Loucy (cell line): ENCODE data around the gene SLC22A1.

Source experiments
- H2AFZ ChIP-seq: fragments of 200-600 bp; sonication (generic); 2 replicates; pipeline ENCODE4 v1.6.0; 2016; ENCODE audit warnings: antibody characterized with exemption, mild to moderate bottlenecking, low read length, moderate library complexity
- H3F3A ChIP-seq: fragments of 200-600 bp; 2 replicates; pipeline ENCODE4 v1.6.0; 2016; ENCODE audit warnings: antibody characterized with exemption, low read depth, mild to moderate bottlenecking
- H3K27me3 ChIP-seq: fragments of 200-600 bp; sonication (generic); 2 replicates; pipeline ENCODE4 v1.6.1; 2014; ENCODE audit warnings: low read length, mild to moderate bottlenecking; ENCODE audit not compliant: insufficient read depth, poor library complexity, severe bottlenecking
- H3K36me3 ChIP-seq: fragments of 200-600 bp; sonication (generic); 2 replicates; pipeline ENCODE4 v1.6.1; 2016; ENCODE audit warnings: low read length; ENCODE audit not compliant: insufficient read depth
- H3K4me1 ChIP-seq: fragments of 200-600 bp; sonication (generic); 2 replicates; pipeline ENCODE4 v1.5.1; 2014; ENCODE audit warnings: low read length, mild to moderate bottlenecking; ENCODE audit not compliant: insufficient read depth, poor library complexity, severe bottlenecking
- H3K4me2 ChIP-seq: fragments of 200-600 bp; sonication (generic); 2 replicates; pipeline ENCODE4 v1.6.0; 2014; ENCODE audit warnings: antibody characterized with exemption, low read length, low read depth, mild to moderate bottlenecking; ENCODE audit not compliant: poor library complexity, severe bottlenecking
- H3K4me3 ChIP-seq: fragments of 200-600 bp; sonication (generic); 2 replicates; pipeline ENCODE4 v1.5.1; 2014; ENCODE audit warnings: low read length, mild to moderate bottlenecking, mixed read lengths; ENCODE audit not compliant: poor library complexity, severe bottlenecking
- H3K79me2 ChIP-seq: fragments of 200-600 bp; sonication (generic); 2 replicates; pipeline ENCODE4 v1.6.1; 2014; ENCODE audit warnings: low read length; ENCODE audit not compliant: insufficient read depth
- H3K9ac ChIP-seq: fragments of 200-600 bp; sonication (generic); 2 replicates; pipeline ENCODE4 v1.6.0; 2014; ENCODE audit warnings: mild to moderate bottlenecking, low read depth, low read length, moderate library complexity; ENCODE audit not compliant: poor library complexity, severe bottlenecking
- H3K9me2 ChIP-seq: fragments of 200-600 bp; sonication (generic); replicated peaks from 2 replicates; pipeline ENCODE4 v1.6.1; 2016; ENCODE audit warnings: low read depth, low read length, mixed read lengths
- H3K9me3 ChIP-seq: fragments of 200-600 bp; sonication (generic); 2 replicates; pipeline ENCODE4 v1.6.1; 2014; ENCODE audit warnings: mild to moderate bottlenecking, antibody characterized with exemption, low read length, low read depth; ENCODE audit not compliant: insufficient read depth
- H4K20me1 ChIP-seq: fragments of 200-600 bp; sonication (generic); 2 replicates; pipeline ENCODE4 v1.6.0; 2014; ENCODE audit warnings: antibody characterized with exemption, low read length, mild to moderate bottlenecking; ENCODE audit not compliant: insufficient read depth, poor library complexity, severe bottlenecking
- EZH2phosphoT487 ChIP-seq: fragments of 200-600 bp; IDR thresholded peaks from 2 replicates; pipeline ENCODE4 v1.6.1; 2018; ENCODE audit warnings: antibody characterized with exemption, mild to moderate bottlenecking, moderate library complexity, borderline replicate concordance
- TF ChIP-seq, protein P1 (sequence below): fragments of 200-600 bp; sonication (generic); conservative IDR thresholded peaks from 2 replicates; pipeline ENCODE4 v1.5.1; 2014; ENCODE audit warnings: mild to moderate bottlenecking, antibody characterized with exemption, low read length

The SLC22A1 gene

DNA sequence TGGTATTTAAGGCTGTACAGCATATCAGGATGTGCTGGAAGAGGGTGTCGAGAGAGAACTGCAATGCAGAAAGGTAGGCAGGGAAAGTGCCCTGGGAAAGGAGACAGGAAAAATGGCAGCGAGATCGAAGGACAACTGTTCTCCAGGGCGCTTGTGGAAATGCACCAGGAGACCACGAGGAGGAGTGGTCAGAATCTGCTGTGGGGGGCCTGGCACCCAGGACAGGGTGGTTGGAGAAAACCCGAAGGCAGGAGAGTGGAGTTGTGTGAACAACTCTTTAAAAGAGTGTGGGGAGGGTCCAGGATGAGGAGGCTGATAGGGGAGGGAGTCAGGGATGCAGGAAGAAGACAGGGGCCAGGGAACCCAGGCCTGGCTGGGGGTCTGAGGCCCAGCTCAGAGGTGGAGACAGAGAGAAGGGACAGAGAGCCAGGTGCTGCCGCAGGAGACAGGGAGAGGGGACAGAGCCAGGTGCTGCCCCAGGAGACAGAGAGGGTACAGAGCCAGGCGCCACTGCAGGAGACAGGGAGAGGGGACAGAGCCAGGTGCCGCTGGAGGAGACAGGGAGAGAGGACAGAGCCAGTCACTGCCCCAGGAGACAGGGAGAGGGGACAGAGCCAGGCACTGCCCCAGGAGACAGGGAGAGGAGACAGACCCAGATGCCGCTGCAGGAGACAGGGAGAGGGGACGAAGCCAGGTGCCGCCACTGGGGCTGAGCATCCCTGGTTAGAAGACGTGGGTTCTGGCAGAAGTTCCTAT lies 9.3 kb downstream of the SLC22A1 start:
- H3K9ac ChIP-seq = no peak overlapping the region
- no peak overlapping the region for H2AFZ ChIP-seq
- H3K4me3 ChIP-seq = no peak overlapping the region
- H3K4me1 ChIP-seq = no peaks in the 10 kb centered on the region
- no peaks in the 10 kb centered on the region for H3K79me2 ChIP-seq
- H3K9me3 ChIP-seq = no peaks in the 10 kb centered on the region; the same call in 1 of the 2 replicates
- no peak overlapping the region for H3K4me2 ChIP-seq
- no peaks in the 10 kb centered on the region for H3K27me3 ChIP-seq
- no peaks in the 10 kb centered on the region for H3K36me3 ChIP-seq
- TF ChIP-seq, protein P1, sequence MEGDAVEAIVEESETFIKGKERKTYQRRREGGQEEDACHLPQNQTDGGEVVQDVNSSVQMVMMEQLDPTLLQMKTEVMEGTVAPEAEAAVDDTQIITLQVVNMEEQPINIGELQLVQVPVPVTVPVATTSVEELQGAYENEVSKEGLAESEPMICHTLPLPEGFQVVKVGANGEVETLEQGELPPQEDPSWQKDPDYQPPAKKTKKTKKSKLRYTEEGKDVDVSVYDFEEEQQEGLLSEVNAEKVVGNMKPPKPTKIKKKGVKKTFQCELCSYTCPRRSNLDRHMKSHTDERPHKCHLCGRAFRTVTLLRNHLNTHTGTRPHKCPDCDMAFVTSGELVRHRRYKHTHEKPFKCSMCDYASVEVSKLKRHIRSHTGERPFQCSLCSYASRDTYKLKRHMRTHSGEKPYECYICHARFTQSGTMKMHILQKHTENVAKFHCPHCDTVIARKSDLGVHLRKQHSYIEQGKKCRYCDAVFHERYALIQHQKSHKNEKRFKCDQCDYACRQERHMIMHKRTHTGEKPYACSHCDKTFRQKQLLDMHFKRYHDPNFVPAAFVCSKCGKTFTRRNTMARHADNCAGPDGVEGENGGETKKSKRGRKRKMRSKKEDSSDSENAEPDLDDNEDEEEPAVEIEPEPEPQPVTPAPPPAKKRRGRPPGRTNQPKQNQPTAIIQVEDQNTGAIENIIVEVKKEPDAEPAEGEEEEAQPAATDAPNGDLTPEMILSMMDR = no peak
- TF ChIP-seq EZH2phosphoT487 = no peak
- H3F3A ChIP-seq = no peaks in the 10 kb centered on the region
- no peaks in the 10 kb centered on the region for H4K20me1 ChIP-seq
- H3K9me2 ChIP-seq = no peaks in the 10 kb centered on the region

DNA sequence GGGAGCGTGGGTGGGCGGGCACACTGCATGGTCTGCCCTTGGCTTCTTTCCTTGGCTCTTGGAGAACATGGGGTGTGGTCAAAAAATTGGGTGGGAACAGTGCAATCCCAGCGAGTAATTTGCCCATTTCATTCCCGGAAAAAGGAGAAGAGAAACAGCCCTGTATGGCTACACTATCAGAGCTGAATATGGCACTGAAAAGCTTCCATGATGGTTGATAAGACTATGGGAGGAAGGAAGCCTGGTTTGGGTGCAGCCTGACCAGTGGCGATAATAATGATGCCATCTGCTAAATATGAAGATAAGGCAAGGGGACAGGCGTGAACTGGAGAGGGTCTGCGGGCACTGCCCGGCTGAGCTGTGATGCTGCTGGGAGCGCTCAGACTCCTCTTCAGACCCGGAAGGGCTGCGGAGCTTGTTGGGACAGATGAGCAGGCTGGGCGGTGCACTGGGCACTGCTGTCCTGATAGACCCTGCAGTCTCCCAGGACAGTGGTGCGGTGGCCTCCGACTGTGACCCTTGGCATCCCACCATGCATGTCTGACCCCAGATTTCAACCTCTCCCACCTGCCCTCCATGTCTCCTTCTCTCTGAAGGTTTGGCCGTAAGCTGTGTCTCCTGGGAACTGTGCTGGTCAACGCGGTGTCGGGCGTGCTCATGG lies 10.2 kb downstream of the SLC22A1 start:
- Histone ChIP-seq H3F3A (no peaks in the 10 kb centered on the region), H3K9me2 (no peaks in the 10 kb centered on the region), H3K79me2 (no peaks in the 10 kb centered on the region), H3K36me3 (no peaks in the 10 kb centered on the region), H3K4me2 (no peak overlapping the region), H4K20me1 (no peaks in the 10 kb centered on the region), H3K9me3 (no peaks in the 10 kb centered on the region; the same call in 1 of the 2 replicates), H3K4me1 (no peaks in the 10 kb centered on the region), H3K4me3 (no peak overlapping the region), H3K9ac (no peak overlapping the region), H2AFZ (no peak overlapping the region), H3K27me3 (no peaks in the 10 kb centered on the region)
- no peak for TF ChIP-seq EZH2phosphoT487
- TF ChIP-seq, protein P1 = no peak

GRCh38 chr6:160132297-160132637 lies 10.7 kb downstream of the SLC22A1 start:
- Histone ChIP-seq H3F3A (no peaks in the 10 kb centered on the region), H3K9me3 (no peaks in the 10 kb centered on the region), H3K9me2 (no peaks in the 10 kb centered on the region), H3K4me1 (no peaks in the 10 kb centered on the region), H4K20me1 (no peaks in the 10 kb centered on the region), H3K9ac (no peak overlapping the region), H3K4me3 (no peak overlapping the region), H3K27me3 (no peaks in the 10 kb centered on the region), H2AFZ (no peak overlapping the region), H3K4me2 (no peak overlapping the region), H3K79me2 (no peaks in the 10 kb centered on the region), H3K36me3 (no peaks in the 10 kb centered on the region)
- no peak for TF ChIP-seq EZH2phosphoT487
- TF ChIP-seq, protein P1 = no peak
